ENCODE results near the gene SPTBN1. TPM values are rescaled to one million over a fixed set of nuclear protein-coding genes. Genes with fewer than 3 reads are reported as not detected.

Gene SPTBN1
- total RNA-seq, 1 donor from 2014 or later = 83.2 TPM

- Mint-ChIP-seq H3K9me3 (no peaks in the 10 kb centered on the region), H3K4me1 (peaks cover 91% of the 10 kb centered on the region), H3K36me3 (ENCODE audit: low read depth) (peaks cover 38% of the 10 kb centered on the region), H3K27ac (no peak overlapping the region), H3K27me3 (no peaks in the 10 kb centered on the region), H3K4me3 (no peak overlapping the region)
- POLR2A ChIA-PET = interaction anchor here (0.9 to 9.9 kb wide), 5 partner anchors 9 to 39 kb away, joined by 3 to 58 read pairs (median 4); no protein-coding TSS in a partner anchor
- ATAC-seq (ENCODE audit: low read depth) = no peak
- no peak for TF ChIP-seq CTCF (IDR thresholded peaks at IDR 0.05)
- intact Hi-C loops (cut with micrococcal nuclease) = loop anchor here (5.0 kb wide), 1 partner anchor 39 kb away; no protein-coding TSS in a partner anchor
- no peak for DNase-seq
- CTCF ChIA-PET = interaction anchor here (1.4 to 1.8 kb wide), 3 partner anchors 74 to 106 kb away, joined by 3 to 7 read pairs (median 6); no protein-coding TSS in a partner anchor
These were observed 142.5 kb downstream of the SPTBN1 start for GRCh38 chr2:54598347-54599325.

DNA sequence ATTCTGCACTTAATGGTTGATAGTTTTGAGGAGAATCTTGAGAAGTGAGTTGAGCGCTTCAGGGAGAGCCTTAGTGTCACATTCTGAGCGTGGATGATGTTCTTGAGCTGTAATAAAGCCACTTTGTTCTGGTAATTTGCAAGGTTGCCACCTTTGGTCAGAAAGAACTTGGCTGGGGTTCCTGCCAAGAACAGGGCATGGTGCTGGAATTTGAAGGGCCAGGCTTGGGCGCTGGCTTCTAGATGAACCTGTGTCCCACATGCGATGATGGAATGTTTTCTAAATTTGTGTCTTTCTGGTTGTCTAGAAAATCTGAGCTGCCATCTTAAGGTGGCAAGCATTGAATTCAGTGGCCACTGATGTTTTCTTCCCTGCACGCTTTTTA lies 143.2 kb downstream of the SPTBN1 start:
- no peaks in the 10 kb centered on the region for H3K27me3 Mint-ChIP-seq
- H3K4me1 Mint-ChIP-seq = peaks cover 91% of the 10 kb centered on the region
- no peak for ATAC-seq (ENCODE audit: low read depth)
- H3K9me3 Mint-ChIP-seq = no peaks in the 10 kb centered on the region
- TF ChIP-seq CTCF (IDR thresholded peaks at IDR 0.05) = no peak
- H3K4me3 Mint-ChIP-seq = no peak overlapping the region
- H3K36me3 Mint-ChIP-seq (ENCODE audit: low read depth) = peaks cover 38% of the 10 kb centered on the region
- no peak overlapping the region for H3K27ac Mint-ChIP-seq
- no peak for DNase-seq
- intact Hi-C loops (cut with micrococcal nuclease) = loop anchor here (5.0 kb wide), 1 partner anchor 38 kb away; no protein-coding TSS in a partner anchor
- ChIA-PET POLR2A (interaction anchor here (0.9 kb wide), 1 partner anchor 18 kb away, joined by 3 read pairs; no protein-coding TSS in a partner anchor), CTCF (no interaction called here)

DNA sequence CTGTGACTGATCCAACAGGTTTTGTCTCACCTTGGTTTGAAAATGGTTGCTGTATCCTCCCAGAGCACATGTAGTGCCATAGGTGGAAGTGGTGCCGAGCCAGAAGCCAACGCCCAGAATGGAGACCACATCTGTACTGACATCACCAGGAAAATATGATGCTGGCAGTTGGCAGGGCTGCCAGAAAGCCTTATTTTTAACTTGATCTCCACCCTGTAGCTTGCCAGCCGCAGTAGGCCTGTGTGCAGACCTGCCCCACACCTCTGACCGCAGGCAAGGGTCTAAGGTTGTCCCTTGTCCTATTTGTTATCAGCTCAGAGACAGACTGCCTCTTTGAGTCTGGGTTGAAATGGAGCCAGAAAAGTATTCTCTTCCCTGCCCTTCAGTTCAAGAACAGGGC lies 143.8 kb downstream of the SPTBN1 start:
- Mint-ChIP-seq H3K4me3 (no peak overlapping the region), H3K9me3 (no peaks in the 10 kb centered on the region), H3K27me3 (no peaks in the 10 kb centered on the region), H3K36me3 (ENCODE audit: low read depth) (peaks cover 38% of the 10 kb centered on the region), H3K27ac (no peak overlapping the region), H3K4me1 (peaks cover 91% of the 10 kb centered on the region)
- ATAC-seq (ENCODE audit: low read depth) = no peak
- ChIA-PET CTCF (no interaction called here), POLR2A (interaction anchor here (0.9 kb wide), 1 partner anchor 18 kb away, joined by 3 read pairs; no protein-coding TSS in a partner anchor)
- no peak for DNase-seq
- intact Hi-C loops (cut with micrococcal nuclease) = loop anchor here (5.0 kb wide), 1 partner anchor 37 kb away; no protein-coding TSS in a partner anchor
- no peak for TF ChIP-seq CTCF (IDR thresholded peaks at IDR 0.05)

GRCh38 chr2:54601339-54601738 lies 145.2 kb downstream of the SPTBN1 start:
- ATAC-seq (ENCODE audit: low read depth) (peak; percentile 42), DNase-seq (no peak)
- peak overlapping the region; percentile 65 for H3K27ac Mint-ChIP-seq
- ChIA-PET CTCF (interaction anchor here (1.1 to 1.3 kb wide), 2 partner anchors 20 to 43 kb away, joined by 3 read pairs; no protein-coding TSS in a partner anchor), POLR2A (interaction anchor here (0.6 to 2.0 kb wide), 6 partner anchors 11 to 767 kb away, joined by 3 to 8 read pairs (median 3); no protein-coding TSS in a partner anchor)
- peaks cover 38% of the 10 kb centered on the region for H3K36me3 Mint-ChIP-seq (ENCODE audit: low read depth)
- peak overlapping the region; percentile 16 for H3K4me3 Mint-ChIP-seq
- H3K4me1 Mint-ChIP-seq = peaks cover 91% of the 10 kb centered on the region
- intact Hi-C loops (cut with micrococcal nuclease) = no loop called here
- H3K27me3 Mint-ChIP-seq = no peaks in the 10 kb centered on the region
- H3K9me3 Mint-ChIP-seq = no peaks in the 10 kb centered on the region
- no peak for TF ChIP-seq CTCF (IDR thresholded peaks at IDR 0.05)
